Parathyroid adenoma (tissue), 2 donors: Measurements from ENCODE around the gene UNC5C.

Experiments
- H2AFZ ChIP-seq: fragments of 300-600 bp; sonication (generic); one replicate; pipeline ENCODE4 v1.7.0; 2017; ENCODE audit warnings: antibody characterized with exemption, mild to moderate bottlenecking
- H3K27ac ChIP-seq: fragments of 300-600 bp; sonication (generic); one replicate; pipeline ENCODE4 v1.7.0; 2017
- H3K27me3 ChIP-seq: fragments of 300-600 bp; sonication (generic); one replicate; pipeline ENCODE4 v1.7.0; 2017; ENCODE audit warnings: low read length; ENCODE audit not compliant: control insufficient read depth, insufficient read depth
- H3K36me3 ChIP-seq: fragments of 300-600 bp; sonication (generic); one replicate; pipeline ENCODE4 v1.7.0; 2017; ENCODE audit warnings: low read length; ENCODE audit not compliant: control insufficient read depth, insufficient read depth
- H3K4me1 ChIP-seq: fragments of 300-600 bp; sonication (generic); one replicate; pipeline ENCODE4 v1.7.0; 2017; ENCODE audit warnings: control low read depth
- H3K4me2 ChIP-seq: fragments of 300-600 bp; sonication (generic); one replicate; pipeline ENCODE4 v1.7.0; 2017; ENCODE audit warnings: low read length
- H3K4me3 ChIP-seq: fragments of 300-600 bp; sonication (generic); one replicate; pipeline ENCODE4 v1.7.0; 2017; ENCODE audit warnings: low read depth, low read length
- H3K79me2 ChIP-seq: fragments of 300-600 bp; sonication (generic); one replicate; pipeline ENCODE4 v1.7.0; 2017; ENCODE audit warnings: control low read depth
- H3K9ac ChIP-seq: fragments of 300-600 bp; sonication (generic); one replicate; pipeline ENCODE4 v1.7.0; 2017; ENCODE audit warnings: mild to moderate bottlenecking
- H3K9me3 ChIP-seq: fragments of 300-600 bp; sonication (generic); one replicate; pipeline ENCODE4 v1.7.0; 2017; ENCODE audit warnings: low read length; ENCODE audit not compliant: control insufficient read depth
- TF ChIP-seq, protein P1 (sequence below): fragments of 300-600 bp; sonication (generic); IDR thresholded peaks from one replicate; pipeline ENCODE4 v1.7.0; 2017; ENCODE audit warnings: antibody characterized with exemption, mild to moderate bottlenecking
- donor health status: primary hyperparathyroidism.

The UNC5C gene

DNA sequence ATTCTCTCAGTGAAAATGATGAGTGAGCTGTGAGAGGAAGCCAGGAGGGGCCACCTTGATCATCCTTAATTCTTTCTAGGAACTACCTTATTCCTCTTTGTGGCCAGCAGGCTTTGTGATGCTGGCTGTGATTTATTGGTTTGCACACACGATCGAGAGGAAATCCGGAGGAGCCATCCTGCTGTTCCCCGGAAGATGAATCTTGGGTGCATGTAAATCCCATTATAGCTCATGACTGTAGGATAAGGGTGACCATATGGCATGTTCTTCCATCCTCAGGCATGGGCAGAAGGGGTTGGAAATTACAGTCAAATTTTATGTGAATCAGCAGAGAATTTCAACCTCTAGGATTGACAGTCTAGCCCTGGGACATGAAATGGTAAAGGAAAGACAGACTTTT lies 254.5 kb downstream of the UNC5C start:
- H3K79me2 ChIP-seq, result no peaks in the 10 kb centered on the region
- no peaks in the 10 kb centered on the region for H3K4me1 ChIP-seq
- no peak overlapping the region for H3K4me2 ChIP-seq
- TF ChIP-seq, protein P1, sequence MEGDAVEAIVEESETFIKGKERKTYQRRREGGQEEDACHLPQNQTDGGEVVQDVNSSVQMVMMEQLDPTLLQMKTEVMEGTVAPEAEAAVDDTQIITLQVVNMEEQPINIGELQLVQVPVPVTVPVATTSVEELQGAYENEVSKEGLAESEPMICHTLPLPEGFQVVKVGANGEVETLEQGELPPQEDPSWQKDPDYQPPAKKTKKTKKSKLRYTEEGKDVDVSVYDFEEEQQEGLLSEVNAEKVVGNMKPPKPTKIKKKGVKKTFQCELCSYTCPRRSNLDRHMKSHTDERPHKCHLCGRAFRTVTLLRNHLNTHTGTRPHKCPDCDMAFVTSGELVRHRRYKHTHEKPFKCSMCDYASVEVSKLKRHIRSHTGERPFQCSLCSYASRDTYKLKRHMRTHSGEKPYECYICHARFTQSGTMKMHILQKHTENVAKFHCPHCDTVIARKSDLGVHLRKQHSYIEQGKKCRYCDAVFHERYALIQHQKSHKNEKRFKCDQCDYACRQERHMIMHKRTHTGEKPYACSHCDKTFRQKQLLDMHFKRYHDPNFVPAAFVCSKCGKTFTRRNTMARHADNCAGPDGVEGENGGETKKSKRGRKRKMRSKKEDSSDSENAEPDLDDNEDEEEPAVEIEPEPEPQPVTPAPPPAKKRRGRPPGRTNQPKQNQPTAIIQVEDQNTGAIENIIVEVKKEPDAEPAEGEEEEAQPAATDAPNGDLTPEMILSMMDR, result no peak
- H3K36me3 ChIP-seq, result no peaks in the 10 kb centered on the region
- H3K9ac ChIP-seq, result no peak overlapping the region
- H2AFZ ChIP-seq, result no peak overlapping the region
- H3K4me3 ChIP-seq, result no peak overlapping the region
- no peaks in the 10 kb centered on the region for H3K9me3 ChIP-seq
- no peak overlapping the region for H3K27ac ChIP-seq
- H3K27me3 ChIP-seq, result no peaks in the 10 kb centered on the region

DNA sequence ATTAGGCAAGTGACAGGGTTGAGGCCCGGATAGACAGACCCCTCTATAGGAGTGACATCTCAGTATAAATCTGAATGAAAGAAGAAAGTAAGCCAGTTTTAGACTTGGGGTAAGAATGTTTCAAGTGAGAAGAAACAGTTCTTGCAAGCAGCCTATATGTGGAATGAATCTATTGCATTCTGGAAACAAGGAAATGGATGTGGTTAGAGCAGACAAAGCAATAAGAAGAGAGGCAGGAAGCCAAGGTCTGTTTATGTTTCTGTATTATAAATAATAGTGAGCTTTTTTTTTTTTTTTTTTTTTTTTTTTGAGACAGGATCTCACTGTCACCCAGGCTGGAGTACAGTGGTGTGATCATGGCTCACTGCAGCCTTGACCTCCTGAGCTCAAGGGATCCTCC lies 255.8 kb downstream of the UNC5C start:
- TF ChIP-seq, protein P1, result no peak
- Histone ChIP-seq H3K36me3 (no peaks in the 10 kb centered on the region), H3K27ac (no peak overlapping the region)

GRCh38 chr4:95290702-95291101 lies 258.1 kb downstream of the UNC5C start:
- Histone ChIP-seq H3K27ac (no peak overlapping the region), H3K79me2 (no peaks in the 10 kb centered on the region), H3K36me3 (no peaks in the 10 kb centered on the region), H3K4me3 (no peak overlapping the region), H3K4me1 (no peaks in the 10 kb centered on the region), H3K27me3 (no peaks in the 10 kb centered on the region), H3K9ac (no peak overlapping the region), H3K9me3 (no peaks in the 10 kb centered on the region), H2AFZ (no peak overlapping the region), H3K4me2 (no peak overlapping the region)
- TF ChIP-seq, protein P1, result no peak

More for the DNA sequence above, 255.8 kb downstream of the UNC5C start:
- H3K4me2 ChIP-seq, result no peak overlapping the region
- H3K79me2 ChIP-seq, result no peaks in the 10 kb centered on the region
- H3K9me3 ChIP-seq, result no peaks in the 10 kb centered on the region
- no peaks in the 10 kb centered on the region for H3K27me3 ChIP-seq
- no peaks in the 10 kb centered on the region for H3K4me1 ChIP-seq
- no peak overlapping the region for H3K4me3 ChIP-seq
- no peak overlapping the region for H2AFZ ChIP-seq
- no peak overlapping the region for H3K9ac ChIP-seq

GRCh38 chr4:95289028-95289634 lies 259.6 kb downstream of the UNC5C start:
- H3K9me3 ChIP-seq, result no peaks in the 10 kb centered on the region
- H3K9ac ChIP-seq, result no peak overlapping the region
- no peak overlapping the region for H3K4me3 ChIP-seq
- H3K36me3 ChIP-seq, result no peaks in the 10 kb centered on the region
- H2AFZ ChIP-seq, result no peak overlapping the region
- H3K4me2 ChIP-seq, result no peak overlapping the region
- TF ChIP-seq, protein P1, result no peak
- H3K27me3 ChIP-seq, result no peaks in the 10 kb centered on the region
- no peaks in the 10 kb centered on the region for H3K4me1 ChIP-seq
- H3K79me2 ChIP-seq, result no peaks in the 10 kb centered on the region
- no peak overlapping the region for H3K27ac ChIP-seq

DNA sequence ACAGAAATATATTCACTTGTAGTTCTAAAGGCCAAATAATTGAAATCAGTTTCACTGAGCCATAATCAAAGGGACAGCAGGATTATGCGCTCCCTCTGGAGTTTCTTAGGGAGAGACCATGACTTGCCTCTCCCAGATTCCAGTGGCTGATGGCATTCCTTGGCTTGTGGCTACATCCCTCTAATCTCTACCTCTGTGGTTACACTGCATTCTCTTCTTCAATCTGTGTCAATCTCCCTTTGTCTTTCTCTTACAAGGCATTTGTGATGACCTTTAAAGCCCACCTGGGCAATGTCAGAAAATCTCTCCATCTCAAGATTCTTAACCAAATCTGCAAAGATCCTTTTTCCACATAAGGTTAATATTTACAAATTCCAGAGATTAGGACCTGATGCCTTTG lies 260.2 kb downstream of the UNC5C start:
- no peaks in the 10 kb centered on the region for H3K79me2 ChIP-seq
- no peak overlapping the region for H3K9ac ChIP-seq
- TF ChIP-seq, protein P1, result no peak
- H2AFZ ChIP-seq, result no peak overlapping the region
- no peaks in the 10 kb centered on the region for H3K4me1 ChIP-seq
- H3K9me3 ChIP-seq, result no peaks in the 10 kb centered on the region
- H3K4me3 ChIP-seq, result no peak overlapping the region
- no peak overlapping the region for H3K27ac ChIP-seq
- H3K27me3 ChIP-seq, result no peaks in the 10 kb centered on the region
- H3K4me2 ChIP-seq, result no peak overlapping the region
- H3K36me3 ChIP-seq, result no peaks in the 10 kb centered on the region
